Stimulated activated CD8-positive, alpha-beta memory T cell treated with anti-CD3 and anti-CD28 coated beads, Interleukin-7, amount 100 ng/mL, for 24 hours (primary cell): Measurements from ENCODE around the gene HSPH1.

Experiments
- DNase-seq: peaks from one replicate; pipeline ENCODE4 v3.0.0-alpha.2; 2020; ENCODE audit warnings: low read depth

Gene HSPH1

GRCh38 chr13:31161557-31162150 is at the start of gene HSPH1:
HSPH1 (minus strand) TSS chr13:31161904; CDS start chr13:31161582, 322 bp downstream.
- DNase-seq = peak; percentile 97

- no peak for DNase-seq
Measured at GRCh38 chr13:31209841-31210210, 48.1 kb upstream of the HSPH1 start.

- no peak for DNase-seq
Measured at GRCh38 chr13:31209172-31209840, 47.6 kb upstream of the HSPH1 start.

GRCh38 chr13:31208559-31209122 is 46.9 kb upstream of the HSPH1 start:
- DNase-seq = no peak

- no peak for DNase-seq
Measured at GRCh38 chr13:31207661-31208552, 46.2 kb upstream of the HSPH1 start.

- no peak for DNase-seq
Measured at GRCh38 chr13:31204592-31204991, 42.9 kb upstream of the HSPH1 start.

- no peak for DNase-seq
Measured at GRCh38 chr13:31201341-31202031, 39.8 kb upstream of the HSPH1 start.

GRCh38 chr13:31200637-31200971 is 38.9 kb upstream of the HSPH1 start:
- DNase-seq = peak; percentile 9

GRCh38 chr13:31199849-31200636 is 38.3 kb upstream of the HSPH1 start, which contains the start of gene B3GLCT:
B3GLCT (plus strand) TSS chr13:31199975; CDS start chr13:31200085, 110 bp downstream.
- DNase-seq = peak; percentile 41

- DNase-seq = no peak
Measured at GRCh38 chr13:31199527-31199848, 37.8 kb upstream of the HSPH1 start.

GRCh38 chr13:31198519-31198918 is 36.8 kb upstream of the HSPH1 start:
- no peak for DNase-seq

GRCh38 chr13:31196992-31197391 is 35.3 kb upstream of the HSPH1 start:
- no peak for DNase-seq

- DNase-seq = no peak
Measured at GRCh38 chr13:31195616-31196015, 33.9 kb upstream of the HSPH1 start.

GRCh38 chr13:31192306-31192705 is 30.6 kb upstream of the HSPH1 start:
- DNase-seq = no peak

- no peak for DNase-seq
Measured at GRCh38 chr13:31191748-31192147, 30.0 kb upstream of the HSPH1 start.

- DNase-seq = no peak
Measured at GRCh38 chr13:31184981-31185645, 23.4 kb upstream of the HSPH1 start.

- no peak for DNase-seq
Measured at GRCh38 chr13:31184451-31184850, 22.7 kb upstream of the HSPH1 start.

GRCh38 chr13:31182987-31183386 is 21.3 kb upstream of the HSPH1 start:
- DNase-seq = no peak

- no peak for DNase-seq
Measured at GRCh38 chr13:31179754-31180153, 18.1 kb upstream of the HSPH1 start.

GRCh38 chr13:31179241-31179640 is 17.5 kb upstream of the HSPH1 start:
- DNase-seq = no peak
